Activated CD8-positive, alpha-beta T cell treated with anti-CD3 and anti-CD28 coated beads for 36 hours (primary cell): ENCODE results near the gene RIMBP2. TPM values are rescaled to one million over a fixed set of nuclear protein-coding genes. Genes with fewer than 3 reads are reported as not detected.

Experiments used
- ATAC-seq: fragments of 200-7000 bp; cut with Tn5 transposase; one replicate; pipeline ENCODE4 v1.10.0; 2021; ENCODE audit warnings: mild to moderate bottlenecking, moderate library complexity
- CTCF ChIA-PET: fragments of 350-600 bp; sonication (Branson Sonifier 250); formaldehyde crosslinking; loops from one replicate; lab custom pipeline; 2021; ENCODE audit warnings: antibody characterized with exemption; lab: Charles Lee
- POLR2A ChIA-PET: fragments of 350-600 bp; sonication (Branson Sonifier 250); formaldehyde crosslinking; loops from one replicate; lab custom pipeline; 2021; ENCODE audit warnings: antibody characterized with exemption; lab: Charles Lee
- DNase-seq: peaks from one replicate; pipeline ENCODE4 v3.0.0-alpha.2; 2020
- H3K27ac Mint-ChIP-seq: one replicate; pipeline ENCODE4 v1.8.0; 2021; ENCODE audit warnings: mild to moderate bottlenecking, mixed read lengths
- H3K27me3 Mint-ChIP-seq: one replicate; pipeline ENCODE4 v1.8.0; 2021; ENCODE audit warnings: mixed read lengths
- H3K36me3 Mint-ChIP-seq: one replicate; pipeline ENCODE4 v1.8.0; 2021; ENCODE audit warnings: low read depth, mixed read lengths
- H3K4me1 Mint-ChIP-seq: one replicate; pipeline ENCODE4 v1.8.0; 2021; ENCODE audit warnings: low read depth, mixed read lengths
- H3K4me3 Mint-ChIP-seq: one replicate; pipeline ENCODE4 v1.8.0; 2021; ENCODE audit warnings: mild to moderate bottlenecking, moderate library complexity, mixed read lengths
- H3K9me3 Mint-ChIP-seq: one replicate; pipeline ENCODE4 v1.8.0; 2021; ENCODE audit warnings: mixed read lengths
- CTCF ChIP-seq: fragments of 200-600 bp; IDR thresholded peaks from one replicate; pipeline ENCODE4 v1.8.0; 2022; ENCODE audit warnings: antibody characterized with exemption, mild to moderate bottlenecking
- intact Hi-C: fragments of 100-400 bp; cut with micrococcal nuclease; formaldehyde crosslinking; loops from one replicate; pipeline ENCODE4 v1.10.0; 2022
- total RNA-seq, 2 experiments: library from RNA; stranded (reverse); gene quantifications; one replicate each; pipeline ENCODE4 v1.2.3, GENCODE V29; 2021

The RIMBP2 gene
- total RNA-seq, 2 experiments from 2014 or later: not detected

GRCh38 chr12:130484221-130484620 lies 231.9 kb downstream of the RIMBP2 start:
- CTCF ChIA-PET: no interaction called here
- no peaks in the 10 kb centered on the region for H3K4me1 Mint-ChIP-seq
- TF ChIP-seq CTCF: no peak
- no peaks in the 10 kb centered on the region for H3K36me3 Mint-ChIP-seq
- peaks cover 7% of the 10 kb centered on the region for H3K27me3 Mint-ChIP-seq
- no peaks in the 10 kb centered on the region for H3K9me3 Mint-ChIP-seq
- H3K27ac Mint-ChIP-seq: no peak overlapping the region
- no peak overlapping the region for H3K4me3 Mint-ChIP-seq
- POLR2A ChIA-PET: no interaction called here
- intact Hi-C loops: no loop called here
- ATAC-seq (no peak), DNase-seq (no peak)

- Mint-ChIP-seq H3K27ac (no peak overlapping the region), H3K27me3 (peaks cover 6% of the 10 kb centered on the region), H3K9me3 (no peaks in the 10 kb centered on the region), H3K4me3 (no peak overlapping the region), H3K36me3 (no peaks in the 10 kb centered on the region), H3K4me1 (no peaks in the 10 kb centered on the region)
- no peak for DNase-seq
- ChIA-PET POLR2A (no interaction called here), CTCF (no interaction called here)
- ATAC-seq: no peak
- TF ChIP-seq CTCF: no peak
- intact Hi-C loops: no loop called here
These were observed 232.4 kb downstream of the RIMBP2 start for GRCh38 chr12:130483616-130484180.

DNA sequence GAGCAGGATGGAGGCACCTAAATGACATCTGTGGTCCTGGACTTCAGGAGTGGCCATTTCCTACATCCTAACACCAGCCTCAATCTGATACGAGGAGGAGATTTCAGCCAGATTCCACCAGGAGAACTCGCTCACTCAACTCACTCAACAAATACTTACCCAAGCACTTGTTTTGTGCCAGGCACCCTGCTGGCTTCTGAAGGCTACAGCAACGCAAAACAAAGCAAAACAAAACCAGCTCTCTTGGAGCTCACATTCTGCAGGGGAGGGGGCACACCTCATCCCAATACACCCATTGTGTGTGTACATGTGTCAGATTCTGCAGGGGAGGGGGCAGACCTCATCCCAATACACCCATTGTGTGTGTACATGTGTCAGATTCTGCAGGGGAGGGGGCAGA lies 233.7 kb downstream of the RIMBP2 start:
- Mint-ChIP-seq H3K27ac (no peak overlapping the region), H3K9me3 (no peaks in the 10 kb centered on the region), H3K36me3 (no peaks in the 10 kb centered on the region), H3K4me3 (no peak overlapping the region), H3K27me3 (peaks cover 6% of the 10 kb centered on the region), H3K4me1 (no peaks in the 10 kb centered on the region)
- ATAC-seq (no peak), DNase-seq (no peak)
- TF ChIP-seq CTCF: no peak
- CTCF ChIA-PET: no interaction called here
- POLR2A ChIA-PET: no interaction called here
- intact Hi-C loops: no loop called here

DNA sequence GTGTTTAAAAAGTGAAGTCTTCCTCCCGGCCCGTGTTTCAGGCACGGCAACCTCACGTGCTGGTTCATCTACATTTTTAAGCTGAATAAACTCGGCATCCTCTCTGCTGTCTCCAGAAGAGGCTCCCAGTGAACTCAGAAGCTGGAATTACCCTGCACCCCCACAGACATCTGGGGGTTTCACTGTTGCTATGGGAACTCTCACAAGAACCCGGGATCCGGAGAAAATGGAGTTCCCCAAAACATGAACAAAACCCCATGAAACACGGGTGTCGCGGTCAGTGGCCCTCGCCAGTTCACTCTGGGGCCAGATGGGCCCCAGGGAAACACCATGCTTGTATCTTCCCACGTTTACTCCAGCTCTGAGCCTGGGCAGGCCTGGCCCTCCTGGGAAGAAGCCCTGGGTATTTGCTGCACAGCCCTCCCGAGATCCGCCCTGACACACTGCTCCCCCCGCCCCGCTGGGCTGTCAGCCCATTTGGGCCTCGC lies 234.7 kb downstream of the RIMBP2 start:
- CTCF ChIA-PET: no interaction called here
- H3K27me3 Mint-ChIP-seq: peaks cover 6% of the 10 kb centered on the region
- no peaks in the 10 kb centered on the region for H3K36me3 Mint-ChIP-seq
- no peak for TF ChIP-seq CTCF
- no peak overlapping the region for H3K4me3 Mint-ChIP-seq
- H3K27ac Mint-ChIP-seq: no peak overlapping the region
- POLR2A ChIA-PET: no interaction called here
- H3K4me1 Mint-ChIP-seq: no peaks in the 10 kb centered on the region
- no peak for DNase-seq
- ATAC-seq: no peak
- intact Hi-C loops: no loop called here
- no peaks in the 10 kb centered on the region for H3K9me3 Mint-ChIP-seq

DNA sequence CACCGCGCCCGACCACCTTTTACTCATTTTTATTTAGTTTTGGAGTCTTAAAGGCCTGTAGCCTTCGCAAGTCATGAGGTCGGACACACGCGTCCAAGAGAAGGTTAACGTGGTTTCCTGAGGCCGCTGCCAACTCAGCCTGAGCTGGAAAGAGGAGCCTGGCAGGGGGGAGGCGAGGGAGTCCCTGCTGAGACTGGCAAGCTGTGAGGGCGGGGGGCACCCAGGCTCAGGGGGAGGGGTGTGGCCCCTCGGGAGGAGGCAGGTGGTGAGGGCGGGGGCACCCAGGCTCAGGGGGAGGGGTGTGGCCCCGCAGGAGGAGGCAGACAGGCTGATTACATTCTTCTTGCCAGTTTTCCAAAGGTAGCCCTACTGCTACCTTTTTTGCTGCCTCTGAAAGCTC lies 235.2 kb downstream of the RIMBP2 start:
- no peak overlapping the region for H3K4me3 Mint-ChIP-seq
- peaks cover 6% of the 10 kb centered on the region for H3K27me3 Mint-ChIP-seq
- no peaks in the 10 kb centered on the region for H3K36me3 Mint-ChIP-seq
- intact Hi-C loops: no loop called here
- ChIA-PET POLR2A (no interaction called here), CTCF (no interaction called here)
- no peak for ATAC-seq
- no peaks in the 10 kb centered on the region for H3K4me1 Mint-ChIP-seq
- DNase-seq: no peak
- no peaks in the 10 kb centered on the region for H3K9me3 Mint-ChIP-seq
- no peak overlapping the region for H3K27ac Mint-ChIP-seq
- TF ChIP-seq CTCF: no peak
